Measurements from ENCODE around the gene CTCFL. TPM values are rescaled to one million over a fixed set of nuclear protein-coding genes. Genes with fewer than 3 reads are reported as not detected.

The CTCFL gene
- total RNA-seq, 4 donors from 2014 or later, result 0.13 to 0.46 TPM; not detected in 2

DNA sequence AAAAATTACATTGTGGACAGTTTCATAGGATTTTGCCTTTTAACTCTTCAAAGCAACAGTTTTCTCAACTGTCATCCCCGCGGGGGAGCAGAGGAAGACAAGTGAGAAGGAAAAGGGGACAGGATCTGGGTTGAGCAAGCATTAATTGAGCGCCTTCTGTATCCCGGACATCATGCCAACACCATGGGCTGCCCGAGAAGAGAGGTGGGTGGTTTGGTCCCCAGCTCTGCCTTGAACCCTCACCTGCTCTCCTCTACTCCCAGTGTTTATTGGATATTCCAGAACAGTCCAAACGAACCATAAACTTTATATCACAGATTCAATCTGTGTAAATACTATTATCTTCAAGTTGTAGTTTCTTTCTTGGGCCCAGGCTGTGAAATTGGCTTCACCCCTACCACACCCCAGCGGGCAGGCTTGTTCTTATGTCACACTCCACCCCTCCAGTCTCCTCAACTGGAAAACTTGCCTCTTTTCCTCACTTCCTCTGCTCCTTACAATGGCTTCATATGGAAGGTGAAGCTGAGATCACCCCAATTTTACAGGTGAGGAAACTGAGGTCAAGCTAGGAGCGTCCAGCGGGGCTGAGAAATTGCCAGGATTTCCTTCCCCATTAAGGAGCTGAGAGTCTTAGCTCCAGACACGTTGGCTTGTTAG is 42.0 kb upstream of the CTCFL start:
- 72 to 75% methylated on average over 10 of the region's 10 CpGs for WGBS, 2 donors
- intact Hi-C loops (cut with DNase I), result no loop called here

DNA sequence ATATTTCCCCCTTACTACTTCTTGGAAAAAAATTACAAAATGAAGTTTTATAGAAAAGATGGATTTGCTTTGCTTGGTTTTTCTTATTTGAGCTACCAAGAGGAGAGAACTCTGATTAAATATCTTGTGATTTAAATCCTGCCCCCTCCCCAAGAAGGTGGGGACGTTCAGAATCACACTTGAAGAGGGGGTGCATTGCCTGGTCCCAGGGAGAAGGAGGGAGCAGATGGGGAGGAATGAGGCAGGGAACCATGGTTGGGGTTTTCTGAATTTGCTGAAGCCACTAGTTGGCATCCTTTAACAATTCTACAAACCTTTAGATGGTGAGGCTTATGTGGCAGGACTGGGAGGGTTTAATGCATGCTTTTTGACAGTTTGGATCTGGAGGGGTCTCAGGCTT is 41.5 kb upstream of the CTCFL start:
- no peak overlapping the region for H3K4me3 ChIP-seq (replicated peaks in 1 of 3)
- intact Hi-C loops (cut with DNase I), result no loop called here
- H3K36me3 ChIP-seq, result no peaks in the 10 kb centered on the region
- H3K27me3 ChIP-seq, result no peaks in the 10 kb centered on the region
- H3K4me1 ChIP-seq, result peaks cover 2 to 7% of the 10 kb centered on the region in 2 donors
- no peak for TF ChIP-seq POLR2A (IDR thresholded peaks at IDR 0.05)
- TF ChIP-seq, protein P1, sequence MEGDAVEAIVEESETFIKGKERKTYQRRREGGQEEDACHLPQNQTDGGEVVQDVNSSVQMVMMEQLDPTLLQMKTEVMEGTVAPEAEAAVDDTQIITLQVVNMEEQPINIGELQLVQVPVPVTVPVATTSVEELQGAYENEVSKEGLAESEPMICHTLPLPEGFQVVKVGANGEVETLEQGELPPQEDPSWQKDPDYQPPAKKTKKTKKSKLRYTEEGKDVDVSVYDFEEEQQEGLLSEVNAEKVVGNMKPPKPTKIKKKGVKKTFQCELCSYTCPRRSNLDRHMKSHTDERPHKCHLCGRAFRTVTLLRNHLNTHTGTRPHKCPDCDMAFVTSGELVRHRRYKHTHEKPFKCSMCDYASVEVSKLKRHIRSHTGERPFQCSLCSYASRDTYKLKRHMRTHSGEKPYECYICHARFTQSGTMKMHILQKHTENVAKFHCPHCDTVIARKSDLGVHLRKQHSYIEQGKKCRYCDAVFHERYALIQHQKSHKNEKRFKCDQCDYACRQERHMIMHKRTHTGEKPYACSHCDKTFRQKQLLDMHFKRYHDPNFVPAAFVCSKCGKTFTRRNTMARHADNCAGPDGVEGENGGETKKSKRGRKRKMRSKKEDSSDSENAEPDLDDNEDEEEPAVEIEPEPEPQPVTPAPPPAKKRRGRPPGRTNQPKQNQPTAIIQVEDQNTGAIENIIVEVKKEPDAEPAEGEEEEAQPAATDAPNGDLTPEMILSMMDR (IDR thresholded peaks at IDR 0.05), result no peak
- no peaks in the 10 kb centered on the region for H3K9me3 ChIP-seq
- H3K27ac ChIP-seq, result no peak overlapping the region
- no peak for DNase-seq
- 18 to 31% methylated on average over 1 of the region's 1 CpG for WGBS, 2 donors

More for the DNA sequence above, 42.0 kb upstream of the CTCFL start:
- Histone ChIP-seq H3K36me3 (no peaks in the 10 kb centered on the region), H3K27ac (no peak overlapping the region), H3K9me3 (no peaks in the 10 kb centered on the region), H3K4me3 (replicated peaks in 1 of 3) (no peak overlapping the region), H3K27me3 (no peaks in the 10 kb centered on the region), H3K4me1 (peaks cover 0 to 4% of the 10 kb centered on the region in 2 donors)
- no peak for DNase-seq
- TF ChIP-seq POLR2A (IDR thresholded peaks at IDR 0.05), result no peak
- TF ChIP-seq, protein P1 (IDR thresholded peaks at IDR 0.05), result no peak

DNA sequence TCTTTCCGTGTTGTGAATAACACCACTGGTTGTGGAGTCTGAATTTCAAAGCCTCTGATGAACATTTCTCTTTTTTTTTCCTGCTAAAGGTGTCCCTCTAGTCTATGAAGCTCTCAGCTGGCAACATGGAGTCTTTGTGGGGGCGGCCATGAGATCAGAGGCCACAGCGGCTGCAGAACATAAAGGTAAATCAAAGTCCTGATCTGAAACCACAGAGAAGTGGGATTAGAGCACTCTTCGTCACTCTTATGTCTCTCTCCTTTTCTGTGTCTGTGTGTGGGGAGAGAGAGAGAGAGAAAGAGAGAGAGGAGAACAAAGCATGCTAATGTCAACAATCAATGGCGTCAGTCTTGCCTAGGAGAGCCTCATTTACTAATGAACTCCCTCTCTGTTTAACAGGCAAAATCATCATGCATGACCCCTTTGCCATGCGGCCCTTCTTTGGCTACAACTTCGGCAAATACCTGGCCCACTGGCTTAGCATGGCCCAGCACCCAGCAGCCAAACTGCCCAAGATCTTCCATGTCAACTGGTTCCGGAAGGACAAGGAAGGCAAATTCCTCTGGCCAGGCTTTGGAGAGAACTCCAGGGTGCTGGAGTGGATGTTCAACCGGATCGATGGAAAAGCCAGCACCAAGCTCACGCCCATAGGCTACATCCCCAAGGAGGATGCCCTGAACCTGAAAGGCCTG is 40.2 kb upstream of the CTCFL start:
- no peak for DNase-seq
- no peak overlapping the region for H3K4me3 ChIP-seq (replicated peaks in 1 of 3)
- H3K27ac ChIP-seq, result no peak overlapping the region
- H3K4me1 ChIP-seq, result peaks cover 7 to 8% of the 10 kb centered on the region in 2 donors
- H3K27me3 ChIP-seq, result no peaks in the 10 kb centered on the region
- no peaks in the 10 kb centered on the region for H3K36me3 ChIP-seq
- intact Hi-C loops (cut with DNase I), result no loop called here
- TF ChIP-seq POLR2A (IDR thresholded peaks at IDR 0.05), result no peak
- TF ChIP-seq, protein P1 (IDR thresholded peaks at IDR 0.05), result no peak
- H3K9me3 ChIP-seq, result no peaks in the 10 kb centered on the region
- WGBS, 2 donors, result 87 to 93% methylated on average over 9 to 11 of the region's 11 CpGs

DNA sequence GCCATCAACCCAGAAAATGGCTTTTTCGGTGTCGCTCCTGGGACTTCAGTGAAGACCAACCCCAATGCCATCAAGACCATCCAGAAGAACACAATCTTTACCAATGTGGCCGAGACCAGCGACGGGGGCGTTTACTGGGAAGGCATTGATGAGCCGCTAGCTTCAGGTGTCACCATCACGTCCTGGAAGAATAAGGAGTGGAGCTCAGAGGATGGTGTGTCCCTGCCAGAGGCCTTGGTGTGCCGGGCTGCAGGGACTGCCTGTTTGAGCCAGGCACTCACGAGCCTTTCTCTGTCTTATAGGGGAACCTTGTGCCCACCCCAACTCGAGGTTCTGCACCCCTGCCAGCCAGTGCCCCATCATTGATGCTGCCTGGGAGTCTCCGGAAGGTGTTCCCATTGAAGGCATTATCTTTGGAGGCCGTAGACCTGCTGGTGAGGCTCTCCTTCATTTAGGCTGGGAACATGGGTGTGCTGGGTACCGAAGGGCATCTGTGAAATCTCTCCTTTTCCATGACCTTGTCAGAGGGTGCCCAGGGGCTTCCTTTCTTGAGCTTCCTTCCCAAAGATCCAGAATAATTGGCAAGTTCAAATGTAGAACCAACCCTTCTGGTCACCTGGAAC is 39.4 kb upstream of the CTCFL start:
- 92 to 96% methylated on average over 13 to 14 of the region's 14 CpGs for WGBS, 2 donors
- intact Hi-C loops (cut with DNase I), result no loop called here
- no peak overlapping the region for H3K27ac ChIP-seq
- no peaks in the 10 kb centered on the region for H3K9me3 ChIP-seq
- no peak for DNase-seq
- no peak overlapping the region for H3K4me3 ChIP-seq (replicated peaks in 1 of 3)
- H3K4me1 ChIP-seq, result peaks cover 7 to 8% of the 10 kb centered on the region in 2 donors
- no peaks in the 10 kb centered on the region for H3K36me3 ChIP-seq
- TF ChIP-seq, protein P1 (IDR thresholded peaks at IDR 0.05), result no peak
- no peak for TF ChIP-seq POLR2A (IDR thresholded peaks at IDR 0.05)
- no peaks in the 10 kb centered on the region for H3K27me3 ChIP-seq

DNA sequence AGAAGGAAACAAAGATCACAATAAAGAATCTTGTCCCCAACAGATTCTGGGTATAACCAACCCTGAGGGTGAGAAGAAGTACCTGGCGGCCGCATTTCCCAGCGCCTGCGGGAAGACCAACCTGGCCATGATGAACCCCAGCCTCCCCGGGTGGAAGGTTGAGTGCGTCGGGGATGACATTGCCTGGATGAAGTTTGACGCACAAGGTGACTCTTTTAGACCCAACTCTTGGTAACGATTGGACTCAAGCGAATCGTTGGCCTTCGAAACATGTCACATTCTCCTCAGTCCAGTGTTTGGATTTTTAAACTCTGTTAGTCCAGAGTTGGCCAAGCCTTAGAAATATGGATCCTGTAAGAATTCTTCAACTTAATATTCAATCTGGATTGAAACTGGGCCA is 38.6 kb upstream of the CTCFL start:
- intact Hi-C loops (cut with DNase I), result no loop called here
- H3K4me1 ChIP-seq, result peaks cover 7 to 8% of the 10 kb centered on the region in 2 donors
- no peak for TF ChIP-seq POLR2A (IDR thresholded peaks at IDR 0.05)

More for the DNA sequence above, 38.6 kb upstream of the CTCFL start:
- H3K27ac ChIP-seq, result no peak overlapping the region
- 92 to 97% methylated on average over 12 of the region's 12 CpGs for WGBS, 2 donors
- H3K9me3 ChIP-seq, result no peaks in the 10 kb centered on the region
- no peaks in the 10 kb centered on the region for H3K36me3 ChIP-seq
- no peaks in the 10 kb centered on the region for H3K27me3 ChIP-seq
- no peak overlapping the region for H3K4me3 ChIP-seq (replicated peaks in 1 of 3)
- DNase-seq, result no peak
